Breast epithelium (tissue), 4 donors: ENCODE measurements around the gene PCDH9. TPM values are rescaled to one million over a fixed set of nuclear protein-coding genes. Genes with fewer than 3 reads are reported as not detected.

ENCODE experiments used
- DNase-seq, 2 donors: peaks; one replicate each; pipeline ENCODE4 v3.0.0-alpha.2; 2019; ENCODE audit warnings: low spot score in 2 of 2
- H3K27ac ChIP-seq, 2 donors: fragments of 200-600 bp; sonication (generic) in 1 of 2; one replicate each; pipeline ENCODE4 v1.5.1; 2016 to 2019; ENCODE audit warnings: mild to moderate bottlenecking in 1 of 2
- H3K27me3 ChIP-seq, 2 donors: fragments of 200-600 bp; sonication (generic) in 1 of 2; one replicate each; pipeline versions ENCODE4 v1.5.1 to v1.6.0; 2017 to 2019; ENCODE audit warnings: control low read depth in 1 of 2, mild to moderate bottlenecking in 1 of 2
- H3K36me3 ChIP-seq: fragments of 200-600 bp; one replicate; pipeline ENCODE4 v1.5.1; 2019
- H3K4me1 ChIP-seq, 2 donors: fragments of 200-600 bp; sonication (generic); one replicate each; pipeline ENCODE4 v1.5.1; 2016 to 2019; ENCODE audit warnings: control low read depth in 1 of 2
- H3K4me3 ChIP-seq, 3 donors: fragments of 200-600 bp; sonication (generic); 1 replicate in 2 of 3; 2 replicates in 1 of 3; pipeline ENCODE4 v1.5.1; 2016 to 2019; ENCODE audit warnings: mild to moderate bottlenecking in 3 of 3, moderate library complexity in 2 of 3
- H3K9me3 ChIP-seq, 2 donors: fragments of 200-600 bp; sonication (generic) in 1 of 2; one replicate each; pipeline ENCODE4 v1.5.1; 2016 to 2019; ENCODE audit warnings: control low read depth in 1 of 2
- POLR2A ChIP-seq: fragments of 450-650 bp; IDR thresholded peaks from one replicate; pipeline ENCODE4 v1.6.1; 2016; ENCODE audit warnings: antibody characterized with exemption, mild to moderate bottlenecking, moderate library complexity
- POLR2AphosphoS5 ChIP-seq, 3 donors: sonication (generic); formaldehyde crosslinking; IDR thresholded peaks; one replicate each; pipeline ENCODE4 v1.6.1; 2017; ENCODE audit warnings: antibody characterized with exemption in 3 of 3
- intact Hi-C: fragments of 100-400 bp; cut with DNase I; formaldehyde crosslinking; loops from one replicate; pipeline ENCODE4 v1.15.1; 2023; ENCODE audit warnings: low total_unique reads
- total RNA-seq, 3 donors: library from RNA; depleted of rRNA; stranded (reverse); fragments of >200 nt; gene quantifications; one replicate each; pipeline ENCODE4 v1.1.0, GENCODE V29; 2016
- TF ChIP-seq, protein P1 (sequence below), 3 donors: fragments of 450-650 bp; IDR thresholded peaks; one replicate each; pipeline ENCODE4 v1.5.1; 2016 to 2017; ENCODE audit warnings: antibody characterized with exemption in 3 of 3, mild to moderate bottlenecking in 3 of 3, moderate library complexity in 3 of 3

Gene PCDH9
- total RNA-seq, 3 donors from 2014 or later, result 0.98 to 26.7 (median 3.7) TPM

DNA sequence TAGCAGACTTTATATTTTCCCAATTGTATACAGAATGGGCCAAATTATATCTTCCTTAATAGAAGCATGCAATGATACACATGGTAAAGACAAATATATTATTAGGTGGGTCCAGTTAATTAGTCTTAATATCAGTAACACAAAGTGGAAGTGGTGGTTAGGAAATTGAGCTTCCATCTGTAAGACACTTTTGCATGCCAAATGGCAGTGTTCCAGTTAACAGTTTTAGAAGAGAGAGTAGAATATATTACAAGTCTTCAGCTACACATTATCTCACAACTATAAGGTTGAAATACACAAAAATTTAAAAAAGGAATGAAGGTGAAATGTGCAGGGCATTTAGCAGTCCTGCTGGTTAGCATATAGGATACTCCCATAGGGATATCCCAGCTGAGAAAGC, 536.5 kb downstream of the PCDH9 start:
- DNase-seq, result no peak
- no peak for TF ChIP-seq POLR2A
- TF ChIP-seq, protein P1, sequence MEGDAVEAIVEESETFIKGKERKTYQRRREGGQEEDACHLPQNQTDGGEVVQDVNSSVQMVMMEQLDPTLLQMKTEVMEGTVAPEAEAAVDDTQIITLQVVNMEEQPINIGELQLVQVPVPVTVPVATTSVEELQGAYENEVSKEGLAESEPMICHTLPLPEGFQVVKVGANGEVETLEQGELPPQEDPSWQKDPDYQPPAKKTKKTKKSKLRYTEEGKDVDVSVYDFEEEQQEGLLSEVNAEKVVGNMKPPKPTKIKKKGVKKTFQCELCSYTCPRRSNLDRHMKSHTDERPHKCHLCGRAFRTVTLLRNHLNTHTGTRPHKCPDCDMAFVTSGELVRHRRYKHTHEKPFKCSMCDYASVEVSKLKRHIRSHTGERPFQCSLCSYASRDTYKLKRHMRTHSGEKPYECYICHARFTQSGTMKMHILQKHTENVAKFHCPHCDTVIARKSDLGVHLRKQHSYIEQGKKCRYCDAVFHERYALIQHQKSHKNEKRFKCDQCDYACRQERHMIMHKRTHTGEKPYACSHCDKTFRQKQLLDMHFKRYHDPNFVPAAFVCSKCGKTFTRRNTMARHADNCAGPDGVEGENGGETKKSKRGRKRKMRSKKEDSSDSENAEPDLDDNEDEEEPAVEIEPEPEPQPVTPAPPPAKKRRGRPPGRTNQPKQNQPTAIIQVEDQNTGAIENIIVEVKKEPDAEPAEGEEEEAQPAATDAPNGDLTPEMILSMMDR (IDR thresholded peaks at IDR 0.05), result no peak
- TF ChIP-seq POLR2AphosphoS5 (IDR thresholded peaks at IDR 0.05), result no peak
- Histone ChIP-seq H3K9me3 (no peaks in the 10 kb centered on the region), H3K4me3 (no peak overlapping the region), H3K27me3 (no peaks in the 10 kb centered on the region), H3K4me1 (no peaks in the 10 kb centered on the region), H3K36me3 (no peaks in the 10 kb centered on the region), H3K27ac (no peak overlapping the region)
- intact Hi-C loops, result no loop called here

DNA sequence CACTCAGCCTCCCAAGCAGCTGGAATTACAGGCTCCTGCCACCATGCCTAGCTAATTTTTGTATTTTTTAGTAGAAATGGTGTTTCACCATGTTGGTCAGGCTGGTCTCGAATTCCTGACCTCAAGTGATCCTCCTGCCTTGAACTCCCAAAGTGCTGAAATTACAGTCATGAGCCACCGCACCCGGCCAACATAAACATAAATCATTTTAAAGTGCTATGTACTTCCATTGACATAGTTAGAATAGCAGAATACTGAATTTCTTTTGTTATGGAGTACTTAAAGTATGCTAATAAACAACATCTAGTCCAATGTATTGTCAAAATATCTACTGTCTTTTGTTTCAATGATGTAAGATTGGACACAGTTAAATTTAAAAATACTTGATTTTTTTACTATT, 539.0 kb downstream of the PCDH9 start:
- DNase-seq, result no peak
- H3K36me3 ChIP-seq, result no peaks in the 10 kb centered on the region
- TF ChIP-seq POLR2AphosphoS5 (IDR thresholded peaks at IDR 0.05) (no peak), POLR2A (no peak)
- TF ChIP-seq, protein P1 (IDR thresholded peaks at IDR 0.05), result no peak
- H3K27me3 ChIP-seq, result no peaks in the 10 kb centered on the region
- H3K4me1 ChIP-seq, result no peaks in the 10 kb centered on the region
- no peak overlapping the region for H3K27ac ChIP-seq
- intact Hi-C loops, result no loop called here
- no peaks in the 10 kb centered on the region for H3K9me3 ChIP-seq
- no peak overlapping the region for H3K4me3 ChIP-seq

DNA sequence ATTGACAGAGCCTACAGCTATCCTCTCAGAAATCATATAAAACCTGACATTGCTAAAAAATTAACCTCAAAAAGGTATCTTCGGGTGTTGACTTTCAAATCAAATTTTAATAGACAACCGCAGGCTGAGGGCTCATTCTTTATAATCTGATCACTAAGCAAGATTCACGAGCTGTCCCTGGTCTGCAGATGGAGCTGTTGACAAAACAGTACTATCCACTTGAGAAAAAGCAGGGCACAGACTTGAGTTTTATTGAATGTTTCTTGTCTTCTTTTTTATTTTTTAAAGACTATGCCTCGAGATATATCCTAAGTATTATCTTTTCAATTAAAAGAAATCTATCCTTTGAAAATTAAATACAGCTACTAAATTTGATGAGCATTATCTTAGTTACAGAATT, 540.5 kb downstream of the PCDH9 start:
- Histone ChIP-seq H3K27ac (no peak overlapping the region), H3K4me1 (no peaks in the 10 kb centered on the region), H3K36me3 (no peaks in the 10 kb centered on the region), H3K4me3 (no peak overlapping the region), H3K9me3 (peaks cover 0 to 9% of the 10 kb centered on the region in 2 donors), H3K27me3 (no peaks in the 10 kb centered on the region)
- no peak for DNase-seq
- intact Hi-C loops, result no loop called here
- TF ChIP-seq POLR2A (no peak), POLR2AphosphoS5 (IDR thresholded peaks at IDR 0.05) (no peak)
- TF ChIP-seq, protein P1 (IDR thresholded peaks at IDR 0.05), result no peak

DNA sequence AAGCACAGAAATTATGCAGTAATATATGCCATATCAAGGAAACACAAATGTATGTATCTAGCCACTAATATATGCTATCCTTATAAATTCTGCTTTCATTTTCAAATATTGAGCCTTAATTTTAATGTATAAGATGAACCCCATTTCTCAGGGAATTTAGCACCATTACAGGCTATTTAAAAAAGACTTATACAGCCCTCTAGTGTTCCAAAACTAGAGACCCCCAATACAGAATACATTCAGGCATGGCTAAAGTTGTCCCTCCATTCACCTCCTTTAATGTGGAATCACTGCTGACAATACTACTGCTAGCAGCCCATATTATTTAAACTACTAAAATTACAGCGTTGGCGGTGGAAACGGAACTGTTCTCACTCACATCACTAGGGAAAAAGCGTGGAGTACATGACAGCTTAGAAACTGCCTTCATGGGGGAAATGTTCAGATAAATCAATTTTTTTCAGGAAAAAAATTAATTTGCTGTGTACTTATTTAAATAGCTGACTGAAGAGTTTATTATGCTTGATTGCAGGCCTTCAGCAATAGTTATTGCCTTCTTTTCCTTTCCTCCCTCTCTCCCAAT, 541.0 kb downstream of the PCDH9 start:
- Histone ChIP-seq H3K27ac (no peak overlapping the region), H3K4me3 (no peak overlapping the region), H3K4me1 (no peaks in the 10 kb centered on the region), H3K9me3 (peaks cover 0 to 9% of the 10 kb centered on the region in 2 donors), H3K27me3 (no peaks in the 10 kb centered on the region), H3K36me3 (no peaks in the 10 kb centered on the region)
- intact Hi-C loops, result no loop called here
- DNase-seq, result no peak
- no peak for TF ChIP-seq POLR2A
- TF ChIP-seq, protein P1 (IDR thresholded peaks at IDR 0.05), result no peak
- TF ChIP-seq POLR2AphosphoS5 (IDR thresholded peaks at IDR 0.05), result no peak

DNA sequence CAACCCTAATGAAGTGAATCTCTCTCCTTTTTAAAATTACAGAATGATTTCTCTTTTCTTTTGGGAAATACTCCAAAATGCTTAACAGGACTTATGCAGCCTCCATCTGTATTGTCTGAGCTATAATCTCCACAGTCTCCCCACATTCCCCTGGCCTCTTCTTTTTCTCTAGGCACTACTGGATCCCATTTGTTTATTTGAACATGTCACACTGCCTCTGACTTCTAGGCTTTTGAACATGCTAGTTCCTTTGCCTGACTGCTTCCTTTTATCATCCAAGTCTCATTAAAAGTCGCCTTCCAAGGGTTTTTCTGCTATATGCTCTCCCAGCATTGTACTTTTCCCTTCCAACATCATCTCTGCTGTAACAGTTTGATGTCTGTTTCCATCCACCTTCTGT, 548.7 kb downstream of the PCDH9 start:
- no peak for DNase-seq
- Histone ChIP-seq H3K4me3 (no peak overlapping the region), H3K27me3 (no peaks in the 10 kb centered on the region), H3K9me3 (peaks cover 0 to 9% of the 10 kb centered on the region in 2 donors), H3K4me1 (no peaks in the 10 kb centered on the region), H3K27ac (no peak overlapping the region), H3K36me3 (no peaks in the 10 kb centered on the region)
- TF ChIP-seq, protein P1 (IDR thresholded peaks at IDR 0.05), result no peak
- no peak for TF ChIP-seq POLR2AphosphoS5 (IDR thresholded peaks at IDR 0.05)
- no peak for TF ChIP-seq POLR2A
- intact Hi-C loops, result no loop called here
